Transverse colon (tissue), 4 donors: ENCODE data around the gene KCTD18.

Source experiments
- CTCF ChIP-seq, 5 experiments: fragments of 200-600 bp in 3 of 5; fragments of 450-650 bp in 2 of 5; sonication (generic) in 3 of 5; IDR thresholded peaks; 1 replicate in 2 of 5; 2 replicates in 3 of 5; pipeline ENCODE4 v1.5.1; 2016 to 2017; ENCODE audit warnings: antibody characterized with exemption in 5 of 5, inconsistent platforms in 3 of 5, mild to moderate bottlenecking in 2 of 5, moderate library complexity in 1 of 5
- EP300 ChIP-seq: sonication (generic); formaldehyde crosslinking; IDR thresholded peaks from one replicate; pipeline ENCODE4 v1.6.1; 2017; ENCODE audit warnings: antibody characterized with exemption, low read depth
- POLR2A ChIP-seq: fragments of 450-650 bp; IDR thresholded peaks from one replicate; pipeline ENCODE4 v1.6.1; 2016; ENCODE audit warnings: antibody characterized with exemption, mild to moderate bottlenecking, moderate library complexity
- POLR2AphosphoS5 ChIP-seq, 3 donors: sonication (generic); formaldehyde crosslinking; IDR thresholded peaks; one replicate each; pipeline ENCODE4 v1.6.1; 2016; ENCODE audit warnings: antibody characterized with exemption in 3 of 3

- TF ChIP-seq EP300, result no peak
- TF ChIP-seq POLR2A, result no peak
- TF ChIP-seq CTCF (IDR thresholded peaks at IDR 0.05), result no peak
- TF ChIP-seq POLR2AphosphoS5 (IDR thresholded peaks at IDR 0.05), result no peak
Observed at GRCh38 chr2:200506679-200507078, 3.2 kb downstream of the KCTD18 start.
